RWPE2 (cell line): ENCODE data around the gene GAS6.

Source experiments
- ATAC-seq: fragments of 200-7000 bp; cut with Tn5 transposase; 3 replicates; pipeline ENCODE4 v1.9.1; 2021; ENCODE audit warnings: low read depth
- DNase-seq: peaks from one replicate; pipeline ENCODE4 v3.0.0-alpha.2; 2020; ENCODE audit warnings: low spot score
- H3K27ac ChIP-seq: fragments of 450-650 bp; 2 replicates; pipeline ENCODE4 v1.5.1; 2017; ENCODE audit warnings: mild to moderate bottlenecking; ENCODE audit not compliant: poor library complexity, severe bottlenecking
- H3K27me3 ChIP-seq: fragments of 250-450 bp; sonication (Bioruptor Pico); 2 replicates; pipeline ENCODE4 v1.5.1; 2021; ENCODE audit warnings: mild to moderate bottlenecking, moderate library complexity; ENCODE audit not compliant: insufficient read depth, poor library complexity, severe bottlenecking
- H3K36me3 ChIP-seq: fragments of 250-450 bp; sonication (Bioruptor Pico); 2 replicates; pipeline ENCODE4 v1.5.1; 2020; ENCODE audit warnings: low read depth, mild to moderate bottlenecking, moderate library complexity
- H3K4me1 ChIP-seq: fragments of 250-450 bp; sonication (Bioruptor Pico); 2 replicates; pipeline ENCODE4 v1.5.1; 2021; ENCODE audit warnings: mild to moderate bottlenecking, moderate library complexity; ENCODE audit not compliant: insufficient read depth, poor library complexity, severe bottlenecking
- H3K4me3 ChIP-seq: fragments of 250-450 bp; sonication (Bioruptor Pico); 2 replicates; pipeline ENCODE4 v1.5.1; 2021; ENCODE audit warnings: mild to moderate bottlenecking, moderate library complexity; ENCODE audit not compliant: severe bottlenecking
- H3K9me3 ChIP-seq: fragments of 250-450 bp; sonication (Bioruptor Pico); 2 replicates; pipeline ENCODE4 v1.5.1; 2021; ENCODE audit warnings: mild to moderate bottlenecking, moderate library complexity; ENCODE audit not compliant: severe bottlenecking
- CTCF ChIP-seq: fragments of 450-650 bp; IDR thresholded peaks from one replicate; pipeline ENCODE4 v1.5.1; 2017; ENCODE audit warnings: mild to moderate bottlenecking, moderate library complexity; ENCODE audit not compliant: poor library complexity, severe bottlenecking

The GAS6 gene

GRCh38 chr13:113902986-113903775, 39.3 kb upstream of the GAS6 start:
- no peak for ATAC-seq
- H3K36me3 ChIP-seq = no peaks in the 10 kb centered on the region
- no peak for DNase-seq
- no peak overlapping the region for H3K4me3 ChIP-seq
- no peaks in the 10 kb centered on the region for H3K27me3 ChIP-seq
- no peaks in the 10 kb centered on the region for H3K9me3 ChIP-seq
- no peak for TF ChIP-seq CTCF
- peak overlapping the region; percentile 97 for H3K27ac ChIP-seq
- peaks cover 13% of the 10 kb centered on the region for H3K4me1 ChIP-seq

DNA sequence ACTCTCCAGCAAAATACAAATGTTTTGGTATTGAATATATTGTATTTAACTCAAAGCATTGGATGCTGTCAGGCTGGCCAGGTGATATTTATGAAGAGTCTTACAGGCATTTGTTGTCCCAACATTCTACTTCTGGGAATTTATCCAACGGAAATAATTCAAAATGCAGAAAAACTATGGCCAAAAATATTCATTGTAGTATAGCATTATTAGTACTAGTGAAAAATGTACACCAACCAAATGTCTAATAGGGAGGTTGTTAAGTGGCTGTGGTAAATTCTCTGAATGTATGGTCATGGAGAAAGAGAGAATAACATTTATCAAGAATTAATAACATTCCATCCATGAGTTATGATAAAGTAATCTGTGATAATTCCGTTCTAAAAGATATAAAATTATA, 38.6 kb upstream of the GAS6 start:
- DNase-seq = no peak
- H3K27ac ChIP-seq = peak overlapping the region; percentile 97
- H3K9me3 ChIP-seq = no peaks in the 10 kb centered on the region
- ATAC-seq = no peak
- peaks cover 19% of the 10 kb centered on the region for H3K4me1 ChIP-seq
- TF ChIP-seq CTCF = no peak
- no peaks in the 10 kb centered on the region for H3K27me3 ChIP-seq
- no peaks in the 10 kb centered on the region for H3K36me3 ChIP-seq
- no peak overlapping the region for H3K4me3 ChIP-seq

GRCh38 chr13:113901642-113902041, 37.8 kb upstream of the GAS6 start:
- Histone ChIP-seq H3K27ac (peak overlapping the region; percentile 50), H3K36me3 (no peaks in the 10 kb centered on the region), H3K9me3 (no peaks in the 10 kb centered on the region), H3K4me1 (peaks cover 17% of the 10 kb centered on the region), H3K27me3 (no peaks in the 10 kb centered on the region), H3K4me3 (no peak overlapping the region)
- no peak for TF ChIP-seq CTCF
- DNase-seq = no peak
- no peak for ATAC-seq

GRCh38 chr13:113901231-113901630, 37.4 kb upstream of the GAS6 start:
- Histone ChIP-seq H3K9me3 (no peaks in the 10 kb centered on the region), H3K4me3 (no peak overlapping the region), H3K4me1 (peaks cover 18% of the 10 kb centered on the region), H3K27ac (peak overlapping the region; percentile 50), H3K27me3 (no peaks in the 10 kb centered on the region), H3K36me3 (no peaks in the 10 kb centered on the region)
- TF ChIP-seq CTCF = no peak
- ATAC-seq (no peak), DNase-seq (no peak)

DNA sequence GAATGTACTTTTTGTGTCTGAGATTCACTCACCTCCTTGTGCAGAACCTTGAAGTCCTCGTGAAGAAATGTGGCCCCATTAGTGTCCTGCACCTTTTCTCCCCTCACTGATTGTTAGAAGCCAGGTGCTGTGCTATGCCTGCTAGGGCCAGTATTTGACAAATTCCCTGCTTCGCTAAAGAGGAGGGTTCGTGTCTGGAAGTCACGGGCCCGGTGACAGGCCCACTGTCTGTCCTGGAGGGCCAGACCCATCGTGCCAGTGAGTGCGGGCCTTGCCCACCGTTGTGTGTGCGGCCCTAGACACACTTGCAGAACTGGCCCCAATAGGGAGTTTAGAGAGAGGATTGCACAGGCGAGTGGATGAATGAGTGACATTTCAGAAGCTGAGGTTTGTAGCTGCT, 36.8 kb upstream of the GAS6 start:
- no peaks in the 10 kb centered on the region for H3K9me3 ChIP-seq
- H3K27me3 ChIP-seq = no peaks in the 10 kb centered on the region
- peaks cover 24% of the 10 kb centered on the region for H3K4me1 ChIP-seq
- ATAC-seq (no peak), DNase-seq (no peak)
- peak overlapping the region; percentile 50 for H3K27ac ChIP-seq
- H3K4me3 ChIP-seq = no peak overlapping the region
- H3K36me3 ChIP-seq = no peaks in the 10 kb centered on the region
- TF ChIP-seq CTCF = no peak
